H7 (cell line): ENCODE results near the gene AGAP1. TPM values are rescaled to one million over a fixed set of nuclear protein-coding genes. Genes with fewer than 3 reads are reported as not detected.

Source experiments
- DNase-seq: peaks from one replicate; pipeline ENCODE4 v3.0.0; 2012
- H3K27me3 ChIP-seq: 2 replicates; pipeline ENCODE4 v1.6.0; 2011; ENCODE audit warnings: mild to moderate bottlenecking, low read length; ENCODE audit not compliant: control insufficient read depth, insufficient read depth
- H3K36me3 ChIP-seq: replicated peaks from 2 replicates; pipeline ENCODE4 v1.5.1; 2011; ENCODE audit warnings: low read length; ENCODE audit not compliant: control insufficient read depth, insufficient read depth
- H3K4me3 ChIP-seq: 2 replicates; pipeline ENCODE4 v1.5.1; 2011; ENCODE audit warnings: low read depth, mild to moderate bottlenecking, control low read depth, low read length, moderate library complexity; ENCODE audit not compliant: insufficient read depth
- total RNA-seq: library from RNA; depleted of rRNA; stranded (reverse); fragments of >200 nt; shearing (Covaris generic); gene quantifications from 2 replicates; pipeline ENCODE4 v1.2.3, GENCODE V29; 2014

AGAP1 gene
- total RNA-seq, 1 experiment from 2014 or later, result 12.6 TPM

- H3K4me3 ChIP-seq, result no peak overlapping the region
- peaks cover 2% of the 10 kb centered on the region; the same call in 1 of the 2 replicates for H3K36me3 ChIP-seq
- no peak for DNase-seq
- no peaks in the 10 kb centered on the region for H3K27me3 ChIP-seq
Measured at GRCh38 chr2:235799281-235799680, 305.4 kb downstream of the AGAP1 start.

GRCh38 chr2:235802542-235802941 is 308.7 kb downstream of the AGAP1 start:
- peaks cover 2% of the 10 kb centered on the region; the same call in 1 of the 2 replicates for H3K36me3 ChIP-seq
- no peak overlapping the region for H3K4me3 ChIP-seq
- no peaks in the 10 kb centered on the region for H3K27me3 ChIP-seq
- no peak for DNase-seq

GRCh38 chr2:235803028-235803427 is 309.2 kb downstream of the AGAP1 start:
- Histone ChIP-seq H3K36me3 (peaks cover 2% of the 10 kb centered on the region; the same call in 1 of the 2 replicates), H3K27me3 (no peaks in the 10 kb centered on the region), H3K4me3 (no peak overlapping the region)
- no peak for DNase-seq

GRCh38 chr2:235804676-235805075 is 310.8 kb downstream of the AGAP1 start:
- no peak for DNase-seq
- Histone ChIP-seq H3K4me3 (no peak overlapping the region), H3K27me3 (no peaks in the 10 kb centered on the region), H3K36me3 (peaks cover 2% of the 10 kb centered on the region; the same call in 1 of the 2 replicates)

- peak; percentile 82 for DNase-seq
- no peaks in the 10 kb centered on the region for H3K27me3 ChIP-seq
- no peak overlapping the region for H3K4me3 ChIP-seq
- H3K36me3 ChIP-seq, result peaks cover 2% of the 10 kb centered on the region
Measured at GRCh38 chr2:235806986-235807750, 313.3 kb downstream of the AGAP1 start.

- H3K4me3 ChIP-seq, result no peak overlapping the region
- no peak for DNase-seq
- H3K36me3 ChIP-seq, result peaks cover 3% of the 10 kb centered on the region
- H3K27me3 ChIP-seq, result no peaks in the 10 kb centered on the region
Measured at GRCh38 chr2:235808366-235808765, 314.5 kb downstream of the AGAP1 start.

GRCh38 chr2:235810252-235810651 is 316.4 kb downstream of the AGAP1 start:
- Histone ChIP-seq H3K36me3 (peaks cover 3% of the 10 kb centered on the region), H3K4me3 (no peak overlapping the region)
- peak; percentile 73 for DNase-seq

GRCh38 chr2:235810846-235811245 is 317.0 kb downstream of the AGAP1 start:
- H3K27me3 ChIP-seq, result no peaks in the 10 kb centered on the region
- H3K4me3 ChIP-seq, result no peak overlapping the region
- peaks cover 3% of the 10 kb centered on the region for H3K36me3 ChIP-seq
- DNase-seq, result no peak

More at GRCh38 chr2:235810252-235810651, 316.4 kb downstream of the AGAP1 start:
- no peaks in the 10 kb centered on the region for H3K27me3 ChIP-seq

- H3K36me3 ChIP-seq, result peaks cover 3% of the 10 kb centered on the region
- DNase-seq, result no peak
- H3K27me3 ChIP-seq, result no peaks in the 10 kb centered on the region
- H3K4me3 ChIP-seq, result no peak overlapping the region
Measured at GRCh38 chr2:235811446-235812184, 317.8 kb downstream of the AGAP1 start.

GRCh38 chr2:235812185-235812665 is 318.4 kb downstream of the AGAP1 start:
- DNase-seq, result no peak
- Histone ChIP-seq H3K27me3 (no peaks in the 10 kb centered on the region), H3K4me3 (no peak overlapping the region), H3K36me3 (peaks cover 3% of the 10 kb centered on the region)

- no peaks in the 10 kb centered on the region for H3K27me3 ChIP-seq
- peaks cover 3% of the 10 kb centered on the region; the same call in 1 of the 2 replicates for H3K36me3 ChIP-seq
- no peak overlapping the region for H3K4me3 ChIP-seq
- no peak for DNase-seq
Measured at GRCh38 chr2:235813398-235813797, 319.6 kb downstream of the AGAP1 start.

GRCh38 chr2:235820571-235820970 is 326.7 kb downstream of the AGAP1 start:
- DNase-seq, result no peak
- no peak overlapping the region for H3K4me3 ChIP-seq
- H3K27me3 ChIP-seq, result no peaks in the 10 kb centered on the region
- peaks cover 1% of the 10 kb centered on the region for H3K36me3 ChIP-seq

GRCh38 chr2:235824331-235824730 is 330.5 kb downstream of the AGAP1 start:
- Histone ChIP-seq H3K4me3 (no peak overlapping the region), H3K36me3 (peaks cover 1% of the 10 kb centered on the region), H3K27me3 (no peaks in the 10 kb centered on the region)
- no peak for DNase-seq

GRCh38 chr2:235825946-235826345 is 332.1 kb downstream of the AGAP1 start:
- H3K4me3 ChIP-seq, result no peak overlapping the region
- DNase-seq, result no peak
- H3K36me3 ChIP-seq, result peaks cover 1% of the 10 kb centered on the region
- no peaks in the 10 kb centered on the region for H3K27me3 ChIP-seq

GRCh38 chr2:235826826-235827225 is 333.0 kb downstream of the AGAP1 start:
- no peak for DNase-seq
- Histone ChIP-seq H3K4me3 (no peak overlapping the region), H3K36me3 (peaks cover 1% of the 10 kb centered on the region), H3K27me3 (no peaks in the 10 kb centered on the region)
